SK-N-SH (cell line): ENCODE data around the gene PRR36. TPM values are rescaled to one million over a fixed set of nuclear protein-coding genes. Genes with fewer than 3 reads are reported as not detected.

ENCODE experiments used
- CTCF ChIA-PET: fragments of 300-600, 350-600 bp; formaldehyde crosslinking; extraction: SDS; loops from one replicate; lab custom pipeline; 2021; lab: Yijun Ruan, JAX
- POLR2A ChIA-PET: fragments of 350-600 bp; sonication (Branson Sonifier 250); formaldehyde crosslinking; extraction: SDS; loops from one replicate; lab custom pipeline; 2020; ENCODE audit warnings: antibody characterized with exemption, inconsistent platforms; lab: Yijun Ruan, JAX
- DNase-seq: peaks from one replicate; pipeline ENCODE4 v3.0.0; 2012
- H2AFZ ChIP-seq: fragments of 200-600 bp; sonication (generic); 2 replicates; pipeline ENCODE4 v1.8.1; 2016; ENCODE audit warnings: antibody characterized with exemption, mild to moderate bottlenecking, low read depth
- H3F3A ChIP-seq: fragments of 200-600 bp; sonication (generic); replicated peaks from 2 replicates; pipeline ENCODE3; 2016; ENCODE audit warnings: antibody characterized with exemption, mild to moderate bottlenecking; ENCODE audit not compliant: insufficient read depth
- H3K27ac ChIP-seq, 2 experiments: fragments of 200-500 bp in 1 of 2; fragments of 200-600 bp in 1 of 2; sonication (Bioruptor generic) in 1 of 2; sonication (generic), shearing (Covaris generic) in 1 of 2; 2 replicates each; pipeline versions ENCODE4 v1.5.1 to v1.6.1; 2014 to 2016; ENCODE audit warnings: low read depth in 2 of 2, inconsistent platforms in 1 of 2, low read length in 1 of 2, mild to moderate bottlenecking in 1 of 2, mixed read lengths in 1 of 2
- H3K27me3 ChIP-seq: fragments of 200-600 bp; sonication (generic), shearing (Covaris generic); 2 replicates; pipeline ENCODE4 v1.6.1; 2016; ENCODE audit warnings: mixed run types; ENCODE audit not compliant: insufficient read depth
- H3K36me3 ChIP-seq, 2 experiments: fragments of 200-500 bp in 1 of 2; fragments of 200-600 bp in 1 of 2; sonication (Bioruptor generic) in 1 of 2; sonication (generic) in 1 of 2; replicated peaks in 1 of 2; 2 replicates each; pipeline versions ENCODE3 to v1.5.1; 2014 to 2016; ENCODE audit warnings: low read length in 1 of 2, mild to moderate bottlenecking in 1 of 2; ENCODE audit not compliant: insufficient read depth in 2 of 2, control insufficient read depth in 1 of 2
- H3K4me1 ChIP-seq, 2 experiments: fragments of 200-500 bp in 1 of 2; fragments of 200-600 bp in 1 of 2; sonication (Bioruptor generic) in 1 of 2; sonication (generic), shearing (Covaris generic) in 1 of 2; 2 replicates each; pipeline versions ENCODE4 v1.5.1 to v1.6.1; 2014 to 2016; ENCODE audit warnings: low read depth in 1 of 2, low read length in 1 of 2, mixed run types in 1 of 2; ENCODE audit not compliant: insufficient read depth in 2 of 2, control insufficient read depth in 1 of 2
- H3K4me2 ChIP-seq: fragments of 200-600 bp; sonication (generic), shearing (Covaris generic); 2 replicates; pipeline ENCODE4 v1.6.1; 2017; ENCODE audit warnings: mixed run types
- H3K4me3 ChIP-seq, 2 experiments: fragments of 200-500 bp in 1 of 2; fragments of 200-600 bp in 1 of 2; sonication (Bioruptor generic) in 1 of 2; sonication (generic), shearing (Covaris generic) in 1 of 2; 2 replicates each; pipeline versions ENCODE4 v1.5.1 to v1.8.1; 2014 to 2016; ENCODE audit warnings: low read depth in 2 of 2, inconsistent platforms in 1 of 2, low read length in 1 of 2, mild to moderate bottlenecking in 1 of 2, mixed read lengths in 1 of 2, moderate library complexity in 1 of 2
- H3K79me2 ChIP-seq: fragments of 200-600 bp; sonication (generic); 2 replicates; pipeline ENCODE4 v1.8.1; 2017; ENCODE audit warnings: mild to moderate bottlenecking; ENCODE audit not compliant: insufficient read depth
- H3K9ac ChIP-seq: fragments of 200-600 bp; sonication (generic); 2 replicates; pipeline ENCODE4 v1.6.1; 2017; ENCODE audit warnings: mixed run types
- H3K9me2 ChIP-seq: fragments of 200-600 bp; sonication (generic); 2 replicates; pipeline ENCODE4 v1.6.1; 2017; ENCODE audit warnings: mixed run types
- H3K9me3 ChIP-seq: fragments of 200-600 bp; sonication (generic); 2 replicates; pipeline ENCODE4 v1.6.1; 2017; ENCODE audit warnings: mixed run types, mild to moderate bottlenecking, moderate library complexity
- H4K20me1 ChIP-seq: fragments of 200-600 bp; sonication (generic); 2 replicates; pipeline ENCODE4 v1.6.1; 2017; ENCODE audit warnings: mild to moderate bottlenecking, mixed run types; ENCODE audit not compliant: insufficient read depth
- CHD2 ChIP-seq: fragments of 150-350 bp; IDR thresholded peaks from 2 replicates; pipeline ENCODE4 v1.6.1; 2018; ENCODE audit warnings: low read length; ENCODE audit not compliant: partially characterized antibody
- CTCF ChIP-seq: fragments of 200-600 bp; sonication (generic); IDR thresholded peaks from 2 replicates; pipeline ENCODE4 v1.6.1; 2017; ENCODE audit warnings: antibody characterized with exemption, mild to moderate bottlenecking, moderate library complexity
- EZH2phosphoT487 ChIP-seq: fragments of 200-600 bp; sonication (generic); IDR thresholded peaks from 2 replicates; pipeline ENCODE4 v1.6.1; 2017; ENCODE audit warnings: low read depth, mixed run types, mild to moderate bottlenecking, antibody characterized with exemption, moderate library complexity, borderline replicate concordance
- FOSL2 ChIP-seq: IDR thresholded peaks from 2 replicates; pipeline ENCODE4 v1.4.0; 2012; ENCODE audit warnings: low read depth, mild to moderate bottlenecking, moderate library complexity, borderline replicate concordance
- FOXJ3 ChIP-seq: sonication (generic); formaldehyde crosslinking; IDR thresholded peaks from 2 replicates; pipeline ENCODE4 v1.5.1; 2020; ENCODE audit warnings: mild to moderate bottlenecking, missing genetic modification reagents
- FOXM1 ChIP-seq: IDR thresholded peaks from 2 replicates; pipeline ENCODE4 v1.4.0; 2012; ENCODE audit warnings: low read depth, mild to moderate bottlenecking
- GABPA ChIP-seq: IDR thresholded peaks from 2 replicates; pipeline ENCODE4 v1.4.0; 2012; ENCODE audit warnings: low read depth, mild to moderate bottlenecking
- GATA2 ChIP-seq: sonication (generic); formaldehyde crosslinking; IDR thresholded peaks from 2 replicates; pipeline ENCODE4 v1.5.0; 2020; ENCODE audit warnings: mild to moderate bottlenecking, missing genetic modification reagents
- IRF3 ChIP-seq: fragments of 150-350 bp; IDR thresholded peaks from 2 replicates; pipeline ENCODE4 v1.6.1; 2016; ENCODE audit warnings: mild to moderate bottlenecking, low read depth, low read length
- JUND ChIP-seq: IDR thresholded peaks from 2 replicates; pipeline ENCODE4 v1.4.0; 2012
- MEF2A ChIP-seq: IDR thresholded peaks from 2 replicates; pipeline ENCODE4 v1.4.0; 2012; ENCODE audit warnings: low read depth, borderline replicate concordance
- MXI1 ChIP-seq: IDR thresholded peaks from 2 replicates; pipeline ENCODE4 v1.6.1; 2012; ENCODE audit warnings: mild to moderate bottlenecking, low read depth, low read length, improper control_type of control experiment
- RAD21 ChIP-seq: IDR thresholded peaks from 2 replicates; pipeline ENCODE4 v1.6.1; 2012; ENCODE audit warnings: mild to moderate bottlenecking, low read length
- RCOR1 ChIP-seq: fragments of 150-350 bp; IDR thresholded peaks from 2 replicates; pipeline ENCODE4 v1.6.1; 2017; ENCODE audit warnings: antibody characterized with exemption, low read length
- REST ChIP-seq: IDR thresholded peaks from 2 replicates; pipeline ENCODE4 v1.6.1; 2012; ENCODE audit warnings: mild to moderate bottlenecking, low read depth, low read length, moderate library complexity
- RXRA ChIP-seq: IDR thresholded peaks from 2 replicates; pipeline ENCODE4 v1.4.0; 2012; ENCODE audit warnings: low read depth, mild to moderate bottlenecking, borderline replicate concordance
- SMC3 ChIP-seq: IDR thresholded peaks from 2 replicates; pipeline ENCODE4 v1.6.1; 2012; ENCODE audit warnings: low read depth, low read length, improper control_type of control experiment
- ZBTB33 ChIP-seq: IDR thresholded peaks from 2 replicates; pipeline ENCODE4 v1.4.0; 2012; ENCODE audit warnings: low read depth, borderline replicate concordance
- WGBS: methylation state at CpG from one replicate; pipeline ENCODE4 v1.1.6; 2017; ENCODE audit warnings: low lambda C conversion rate; 5-methylcytosine and 5-hydroxymethylcytosine counted together
- polyA plus RNA-seq, 3 experiments: library from polyadenylated mRNA; depleted of rRNA; stranded (reverse); fragments of >200 nt; gene quantifications; 2 replicates each; pipeline ENCODE4 v1.2.3, GENCODE V29; 2012

Gene PRR36
- polyA plus RNA-seq, 1 of the 3 experiments (the other 2 are of a cell fraction) = 0.18 TPM

- WGBS = 85% methylated on average over 7 of the region's 10 CpGs
Observed at GRCh38 chr19:7844951-7845350, 29.2 kb downstream of the PRR36 start.

GRCh38 chr19:7844405-7844804 is 29.8 kb downstream of the PRR36 start:
- Histone ChIP-seq H3K4me2 (no peak overlapping the region), H3K27ac (no peak overlapping the region), H3K9ac (no peak overlapping the region), H3K79me2 (no peaks in the 10 kb centered on the region), H3K36me3 (no peaks in the 10 kb centered on the region), H3F3A (peaks cover 7% of the 10 kb centered on the region), H2AFZ (no peak overlapping the region), H4K20me1 (no peaks in the 10 kb centered on the region), H3K9me2 (no peaks in the 10 kb centered on the region), H3K27me3 (no peaks in the 10 kb centered on the region), H3K4me3 (no peak overlapping the region), H3K4me1 (no peaks in the 10 kb centered on the region), H3K9me3 (no peaks in the 10 kb centered on the region)
- CTCF ChIA-PET = interaction anchor here (1.1 to 1.3 kb wide), 2 partner anchors 9 to 100 kb away, joined by 3 to 4 read pairs; no protein-coding TSS in a partner anchor
- TF ChIP-seq REST (no peak), MXI1 (no peak), ZBTB33 (no peak), FOXM1 (no peak), CTCF (no peak), RCOR1 (no peak), SMC3 (no peak), JUND (no peak), FOXJ3 (CRISPR knock-in tag) (no peak), RAD21 (no peak), CHD2 (no peak), RXRA (no peak), GABPA (no peak), MEF2A (no peak)
- no peak for DNase-seq
- POLR2A ChIA-PET = interaction anchor here (0.6 kb wide), 1 partner anchor 276 kb away, joined by 4 read pairs; no protein-coding TSS in a partner anchor
- 82% methylated on average over 4 of the region's 5 CpGs for WGBS

More at GRCh38 chr19:7844951-7845350, 29.2 kb downstream of the PRR36 start:
- H3K9me2 ChIP-seq = no peaks in the 10 kb centered on the region
- no peaks in the 10 kb centered on the region for H3K27me3 ChIP-seq
- ChIA-PET CTCF (interaction anchor here (1.1 kb wide), 1 partner anchor 9 kb away, joined by 4 read pairs; no protein-coding TSS in a partner anchor), POLR2A (no interaction called here)
- no peak overlapping the region for H3K27ac ChIP-seq
- H3K9ac ChIP-seq = no peak overlapping the region
- H3K36me3 ChIP-seq = no peaks in the 10 kb centered on the region
- TF ChIP-seq EZH2phosphoT487 = no peak
- TF ChIP-seq JUND = no peak
- no peak for TF ChIP-seq MEF2A
- no peak for TF ChIP-seq GATA2
- TF ChIP-seq IRF3 = no peak
- TF ChIP-seq FOSL2 = no peak
- H3F3A ChIP-seq = peaks cover 7% of the 10 kb centered on the region
- H3K4me1 ChIP-seq = peaks cover 0 to 2% of the 10 kb centered on the region in 2 experiments; a peak in 1 of 4 replicates
- no peaks in the 10 kb centered on the region for H3K79me2 ChIP-seq
- H4K20me1 ChIP-seq = no peaks in the 10 kb centered on the region
- H3K4me2 ChIP-seq = no peak overlapping the region
- H3K4me3 ChIP-seq = no peak overlapping the region
- no peak overlapping the region for H2AFZ ChIP-seq
- H3K9me3 ChIP-seq = no peaks in the 10 kb centered on the region
- no peak for DNase-seq
